Activated CD4-positive, alpha-beta T cell treated with anti-CD3 and anti-CD28 coated beads, Interleukin-2, amount 50 U/mL, for 48 hours (primary cell): ENCODE data around the gene LPIN1.
"Not testable (repeated sequence)": the region's sequence is repeated elsewhere in the genome, so short reads cannot be mapped to it uniquely, and the experiment has no call there.

Experiments
- DNase-seq, 2 experiments: peaks; one replicate each; pipeline ENCODE4 v3.0.0-alpha.2; 2020

Gene LPIN1

GRCh38 chr2:11715987-11716652 is 30.3 kb upstream of the LPIN1 start:
- no peak for DNase-seq

GRCh38 chr2:11716689-11717321 is 29.6 kb upstream of the LPIN1 start:
- DNase-seq: no peak

- DNase-seq: no peak
Observed at GRCh38 chr2:11717623-11718022, 28.8 kb upstream of the LPIN1 start.

GRCh38 chr2:11718606-11719005 is 27.8 kb upstream of the LPIN1 start:
- DNase-seq: no peak

GRCh38 chr2:11719230-11719977 is 27.0 kb upstream of the LPIN1 start:
- no peak for DNase-seq

- no peak for DNase-seq
Observed at GRCh38 chr2:11720752-11721151, 25.7 kb upstream of the LPIN1 start.

- DNase-seq: no peak
Observed at GRCh38 chr2:11722292-11723060, 24.0 kb upstream of the LPIN1 start.

GRCh38 chr2:11723061-11723371 is 23.4 kb upstream of the LPIN1 start:
- no peak for DNase-seq

GRCh38 chr2:11724151-11724550 is 22.3 kb upstream of the LPIN1 start:
- no peak for DNase-seq

- DNase-seq: no peak
Observed at GRCh38 chr2:11726384-11726783, 20.0 kb upstream of the LPIN1 start.

- no peak for DNase-seq
Observed at GRCh38 chr2:11729362-11730212, 16.8 kb upstream of the LPIN1 start.

GRCh38 chr2:11731214-11731984 is 15.0 kb upstream of the LPIN1 start:
- not testable (repeated sequence) for DNase-seq

GRCh38 chr2:11732587-11732986 is 13.8 kb upstream of the LPIN1 start:
- no peak for DNase-seq

- DNase-seq: not testable (repeated sequence)
Observed at GRCh38 chr2:11737852-11738251, 8.6 kb upstream of the LPIN1 start.

GRCh38 chr2:11738589-11739436 is 7.6 kb upstream of the LPIN1 start:
- peak in 1 of 2 experiments; percentile 28 for DNase-seq

- no peak for DNase-seq
Observed at GRCh38 chr2:11740723-11741122, 5.7 kb upstream of the LPIN1 start.

GRCh38 chr2:11742317-11742701 is 4.1 kb upstream of the LPIN1 start:
- DNase-seq: no peak

- DNase-seq: no peak
Observed at GRCh38 chr2:11742702-11743357, 3.6 kb upstream of the LPIN1 start.

- DNase-seq: no peak
Observed at GRCh38 chr2:11743366-11743765, 3.1 kb upstream of the LPIN1 start.
